ENCODE results near the gene ATG2A. TPM values are rescaled to one million over a fixed set of nuclear protein-coding genes. Genes with fewer than 3 reads are reported as not detected.
A peak's percentile ranks its signal among the peaks of the same experiment; 100 is the strongest.

Gene ATG2A
- total and polyA plus RNA-seq, 9 of the 15 experiments (the other 6 are each of a cell fraction or from before 2014, with no cell fraction given) = 0.25 to 45.9 (median 5.2) TPM

GRCh38 chr11:64864135-64864472 is 52.9 kb downstream of the ATG2A start:
- no peak for FAIRE-seq
- 0 out of 2 replicates have a peak, but pooled peaks have one; percentile 13 for TF ChIP-seq RBFOX2 (IDR thresholded peaks at IDR 0.05; ENCODE audit: low read depth, low read length)
- no peak for TF ChIP-seq SRSF1 (IDR thresholded peaks at IDR 0.05; ENCODE audit: low read depth, low read length)
- TF ChIP-seq FOXP4 (CRISPR knock-in tag; IDR thresholded peaks at IDR 0.05; ENCODE audit: borderline replicate concordance) = 0 out of 2 replicates have a peak, but pooled peaks have one; percentile 19
- 92% methylated on average over 8 of the region's 9 CpGs for WGBS (ENCODE audit: insufficient coverage, low coverage, missing lambda C conversion rate)
- in situ Hi-C loops (cut with MboI) = no loop called here
- no peaks in the 10 kb centered on the region for H3K9me3 ChIP-seq (replicated peaks; ENCODE audit: control insufficient read depth, insufficient read depth, low read depth, low read length)
- no TSS peak for BruUV-seq (replicated peaks)
- H3K4me2 ChIP-seq (ENCODE audit: insufficient read depth, low read length) = no peak overlapping the region
- 0 out of 2 replicates have a peak, but pooled peaks cover 3% of the 10 kb centered on the region for H4K20me1 ChIP-seq (replicated peaks; ENCODE audit: control insufficient read depth, insufficient read depth, low read length)
- DNase-seq (ENCODE audit: extremely low read depth in 1 of 4, low spot score in 3 of 4) = no peak
- H2AFZ ChIP-seq (ENCODE audit: low read depth, low read length) = no peak overlapping the region
- peak overlapping the region; percentile 39; the same call in 1 of the 3 replicates for H3K27ac ChIP-seq (ENCODE audit: extremely low read depth, low read depth, low read length)
- POLR2A ChIA-PET = interaction anchor here (0.6 to 9.6 kb wide), 5 partner anchors 11 to 635 kb away, joined by 3 to 109 read pairs (median 4); partner anchors contain the start of genes EHD1 and MALAT1
- no peaks in the 10 kb centered on the region for H3K27me3 ChIP-seq (ENCODE audit: control insufficient read depth in 2 of 2, insufficient read depth in 2 of 2, low read length in 2 of 2)
- H3K9me1 ChIP-seq (ENCODE audit: control insufficient read depth, insufficient read depth, low read length) = peaks cover 3% of the 10 kb centered on the region
- H3K36me3 ChIP-seq (ENCODE audit: control insufficient read depth, insufficient read depth, low read length) = peaks cover 37% of the 10 kb centered on the region; the same call in 2 of the 3 replicates
- H3K9ac ChIP-seq (ENCODE audit: insufficient read depth in 1 of 2, low read depth in 2 of 2, low read length in 2 of 2) = peak overlapping the region; percentile 23 to 86; a peak in 3 of 4 replicates
- peaks cover 15 to 47% of the 10 kb centered on the region in 2 experiments for H3K4me1 ChIP-seq (replicated peaks in 1 of 2; ENCODE audit: control insufficient read depth in 2 of 2, insufficient read depth in 2 of 2, low read length in 2 of 2)
- ATAC-seq = no peak
- no peak overlapping the region for H3K4me3 ChIP-seq
- intact Hi-C loops (cut with micrococcal nuclease) = no loop called here
- peaks cover 73% of the 10 kb centered on the region for H3K79me2 ChIP-seq (ENCODE audit: control insufficient read depth, insufficient read depth, low read length)
- CTCF ChIA-PET (ENCODE audit: low intra/inter-chr PET ratio) = no interaction called here

Measured in K562 (cell line).